Activated CD8-positive, alpha-beta memory T cell treated with anti-CD3 and anti-CD28 coated beads, Interleukin-2, amount 50 U/mL, for 4 hours (primary cell): ENCODE results near the gene CYBA.

ENCODE experiments used
- DNase-seq: peaks from one replicate; pipeline ENCODE4 v3.0.0-alpha.2; 2020

CYBA gene

GRCh38 chr16:88650749-88651275 is at the start of gene CYBA:
Gene CYBA (minus strand): TSS chr16:88651053. CDS start chr16:88651013, 40 bp downstream.
- DNase-seq, result peak; percentile 77

GRCh38 chr16:88700322-88700635 is 49.4 kb upstream of the CYBA start:
- DNase-seq, result no peak

- no peak for DNase-seq
Measured at GRCh38 chr16:88699180-88699579, 48.3 kb upstream of the CYBA start.

- DNase-seq, result no peak
Measured at GRCh38 chr16:88698646-88699045, 47.8 kb upstream of the CYBA start.

GRCh38 chr16:88697831-88698615 is 47.2 kb upstream of the CYBA start:
- DNase-seq, result peak; percentile 46

- no peak for DNase-seq
Measured at GRCh38 chr16:88697116-88697830, 46.4 kb upstream of the CYBA start.

- DNase-seq, result no peak
Measured at GRCh38 chr16:88696441-88696840, 45.6 kb upstream of the CYBA start.

- DNase-seq, result no peak
Measured at GRCh38 chr16:88695753-88696152, 44.9 kb upstream of the CYBA start.

GRCh38 chr16:88695218-88695617 is 44.4 kb upstream of the CYBA start:
- DNase-seq, result no peak

- no peak for DNase-seq
Measured at GRCh38 chr16:88694221-88695087, 43.6 kb upstream of the CYBA start.

- DNase-seq, result no peak
Measured at GRCh38 chr16:88693420-88694177, 42.7 kb upstream of the CYBA start.

- no peak for DNase-seq
Measured at GRCh38 chr16:88692861-88693260, 42.0 kb upstream of the CYBA start.

- no peak for DNase-seq
Measured at GRCh38 chr16:88691924-88692560, 41.2 kb upstream of the CYBA start.

GRCh38 chr16:88691129-88691813 is 40.4 kb upstream of the CYBA start:
- DNase-seq, result no peak

- no peak for DNase-seq
Measured at GRCh38 chr16:88690341-88691128, 39.7 kb upstream of the CYBA start.

- no peak for DNase-seq
Measured at GRCh38 chr16:88688013-88688778, 37.3 kb upstream of the CYBA start.

GRCh38 chr16:88687676-88688012 is 36.8 kb upstream of the CYBA start:
- no peak for DNase-seq

GRCh38 chr16:88687254-88687576 is 36.4 kb upstream of the CYBA start:
- DNase-seq, result no peak

- peak; percentile 85 for DNase-seq
Measured at GRCh38 chr16:88686439-88687253, 35.8 kb upstream of the CYBA start, which contains the start of gene SNAI3. Gene SNAI3 (minus strand): TSS chr16:88686507. CDS start chr16:88686406, 101 bp downstream.
